H1 (cell line): ENCODE results near the gene TCERG1. TPM values are rescaled to one million over a fixed set of nuclear protein-coding genes. Genes with fewer than 3 reads are reported as not detected.

ENCODE experiments used
- CTCF ChIA-PET: fragments of 300-600 bp; sonication (Branson Sonifier 250); formaldehyde crosslinking; loops from one replicate; lab custom pipeline; 2021; ENCODE audit not compliant: partially characterized antibody; lab: Charles Lee
- POLR2A ChIA-PET: fragments of 300-600 bp; sonication (Branson Sonifier 250); formaldehyde crosslinking; loops from one replicate; lab custom pipeline; 2021; ENCODE audit warnings: inconsistent platforms; ENCODE audit not compliant: partially characterized antibody; lab: Charles Lee
- DNase-seq, 2 experiments: peaks; one replicate each; pipeline versions ENCODE4 v3.0.0 to v3.0.0-alpha.2; 2010 to 2022; ENCODE audit warnings: low spot score in 2 of 2, low read depth in 1 of 2, mixed read lengths in 1 of 2
- FAIRE-seq: peaks from 2 replicates; lab custom pipeline; 2011; peaks lifted over from hg19 to GRCh38; lab: Jason Lieb, UNC
- H2AFZ ChIP-seq: 2 replicates; pipeline ENCODE4 v1.8.1; 2012; ENCODE audit warnings: low read length, inconsistent platforms
- H2AK5ac ChIP-seq: 2 replicates; pipeline ENCODE4 v1.6.1; 2013; ENCODE audit warnings: low read depth, low read length
- H2BK120ac ChIP-seq: replicated peaks from 2 replicates; pipeline ENCODE3; 2013; ENCODE audit warnings: low read depth, low read length, inconsistent platforms
- H2BK12ac ChIP-seq: 2 replicates; pipeline ENCODE4 v1.6.1; 2013; ENCODE audit warnings: low read depth, low read length
- H2BK15ac ChIP-seq: 2 replicates; pipeline ENCODE4 v1.6.1; 2013; ENCODE audit warnings: low read length
- H2BK20ac ChIP-seq: 2 replicates; pipeline ENCODE4 v1.6.1; 2013; ENCODE audit warnings: low read length
- H2BK5ac ChIP-seq: 2 replicates; pipeline ENCODE4 v1.6.1; 2013; ENCODE audit warnings: low read depth, low read length
- H3K14ac ChIP-seq: 2 replicates; pipeline ENCODE4 v1.6.1; 2013; ENCODE audit warnings: inconsistent platforms; ENCODE audit not compliant: insufficient read length
- H3K18ac ChIP-seq: 2 replicates; pipeline ENCODE4 v1.6.1; 2013; ENCODE audit warnings: low read length; ENCODE audit errors: extremely low read depth
- H3K23ac ChIP-seq: 2 replicates; pipeline ENCODE4 v1.6.1; 2013; ENCODE audit warnings: inconsistent platforms; ENCODE audit not compliant: insufficient read length
- H3K23me2 ChIP-seq: 2 replicates; pipeline ENCODE4 v1.6.1; 2013; ENCODE audit warnings: low read depth, low read length
- H3K27ac ChIP-seq: 2 replicates; pipeline ENCODE4 v1.6.1; 2011; ENCODE audit warnings: low read depth, low read length, inconsistent platforms
- H3K27me3 ChIP-seq, 4 experiments: replicated peaks in 1 of 4; 1 replicate in 1 of 4; 2 replicates in 3 of 4; pipeline versions ENCODE4 v1.6.1 to v1.8.1; 2011 to 2013; ENCODE audit warnings: low read length in 3 of 4, mild to moderate bottlenecking in 3 of 4, inconsistent platforms in 2 of 4, mixed read lengths in 2 of 4, moderate library complexity in 1 of 4; ENCODE audit not compliant: control insufficient read depth in 3 of 4, insufficient read depth in 3 of 4; ENCODE audit errors: extremely low read depth in 1 of 4
- H3K36me3 ChIP-seq, 4 experiments: 2 replicates each; pipeline versions ENCODE4 v1.6.1 to v1.8.1; 2011 to 2013; ENCODE audit warnings: mild to moderate bottlenecking in 4 of 4, low read length in 3 of 4, moderate library complexity in 2 of 4, control low read depth in 1 of 4, inconsistent platforms in 1 of 4; ENCODE audit not compliant: insufficient read depth in 4 of 4, control insufficient read depth in 2 of 4
- H3K4ac ChIP-seq: replicated peaks from 2 replicates; pipeline ENCODE3; 2013; ENCODE audit warnings: low read length, low read depth, mixed read lengths, inconsistent platforms; ENCODE audit not compliant: insufficient read length
- H3K4me1 ChIP-seq, 4 experiments: replicated peaks in 1 of 4; 1 replicate in 1 of 4; 2 replicates in 3 of 4; pipeline versions ENCODE4 v1.6.1 to v1.8.1; 2011 to 2013; ENCODE audit warnings: low read length in 3 of 4, inconsistent platforms in 2 of 4, mixed read lengths in 1 of 4; ENCODE audit not compliant: insufficient read depth in 4 of 4, control insufficient read depth in 3 of 4
- H3K4me2 ChIP-seq, 2 experiments: 2 replicates each; pipeline versions ENCODE4 v1.6.1 to v1.8.1; 2011 to 2013; ENCODE audit warnings: low read depth in 2 of 2, low read length in 2 of 2, control low read depth in 1 of 2, inconsistent platforms in 1 of 2, mild to moderate bottlenecking in 1 of 2; ENCODE audit not compliant: insufficient read depth in 1 of 2
- H3K4me3 ChIP-seq, 4 experiments: fragments of 200-600, 300-600 bp in 1 of 4; sonication (generic), shearing (Covaris generic), sonication (Bioruptor Twin) in 1 of 4; 2 replicates each; pipeline versions ENCODE4 v1.5.1 to v1.8.1; 2011 to 2016; ENCODE audit warnings: low read length in 4 of 4, low read depth in 3 of 4, control low read depth in 2 of 4, inconsistent platforms in 2 of 4, mild to moderate bottlenecking in 2 of 4, mixed read lengths in 1 of 4, moderate library complexity in 1 of 4; ENCODE audit not compliant: insufficient read depth in 2 of 4; ENCODE audit errors: extremely low read depth in 1 of 4
- H3K56ac ChIP-seq: replicated peaks from 2 replicates; pipeline ENCODE3; 2013; ENCODE audit warnings: low read depth, mild to moderate bottlenecking, mixed read lengths, low read length, inconsistent platforms; ENCODE audit not compliant: insufficient read length
- H3K79me1 ChIP-seq: 2 replicates; pipeline ENCODE4 v1.6.1; 2013; ENCODE audit warnings: low read depth, low read length, control low read depth
- H3K79me2 ChIP-seq, 2 experiments: 2 replicates each; pipeline versions ENCODE4 v1.6.1 to v1.8.1; 2012 to 2013; ENCODE audit warnings: low read length in 2 of 2, mild to moderate bottlenecking in 2 of 2, inconsistent platforms in 1 of 2; ENCODE audit not compliant: insufficient read depth in 2 of 2, control insufficient read depth in 1 of 2
- H3K9ac ChIP-seq, 4 experiments: replicated peaks in 1 of 4; 1 replicate in 1 of 4; 2 replicates in 3 of 4; pipeline versions ENCODE4 v1.6.1 to v1.8.1; 2011 to 2013; ENCODE audit warnings: low read depth in 3 of 4, low read length in 3 of 4, control low read depth in 2 of 4, mild to moderate bottlenecking in 2 of 4, moderate library complexity in 2 of 4, inconsistent platforms in 1 of 4; ENCODE audit errors: extremely low read depth in 1 of 4
- H3K9me3 ChIP-seq, 2 experiments: 2 replicates each; pipeline versions ENCODE4 v1.6.1 to v1.8.1; 2012 to 2013; ENCODE audit warnings: mild to moderate bottlenecking in 2 of 2, moderate library complexity in 2 of 2, control low read depth in 1 of 2, inconsistent platforms in 1 of 2, low read depth in 1 of 2, low read length in 1 of 2, mixed read lengths in 1 of 2; ENCODE audit not compliant: insufficient read depth in 2 of 2
- H4K20me1 ChIP-seq, 2 experiments: replicated peaks in 1 of 2; 2 replicates each; pipeline versions ENCODE3 to v1.8.1; 2011 to 2013; ENCODE audit warnings: inconsistent platforms in 2 of 2, low read length in 2 of 2, mild to moderate bottlenecking in 1 of 2; ENCODE audit not compliant: insufficient read depth in 2 of 2, control insufficient read depth in 1 of 2
- H4K5ac ChIP-seq: 2 replicates; pipeline ENCODE4 v1.6.1; 2013; ENCODE audit warnings: low read length, low read depth, mixed read lengths, inconsistent platforms; ENCODE audit not compliant: insufficient read length
- H4K8ac ChIP-seq: 2 replicates; pipeline ENCODE4 v1.8.0; 2013; ENCODE audit warnings: mild to moderate bottlenecking, moderate library complexity, low read length, inconsistent platforms; ENCODE audit not compliant: insufficient read depth; ENCODE audit errors: extremely low read depth
- H4K91ac ChIP-seq: replicated peaks from 2 replicates; pipeline ENCODE3; 2013; ENCODE audit warnings: low read length, mixed read lengths, inconsistent platforms; ENCODE audit not compliant: insufficient read length
- ASH2L ChIP-seq: fragments of 200-600, 300-600 bp; sonication (generic); IDR thresholded peaks from one replicate; pipeline ENCODE4 v1.7.1; 2017; ENCODE audit warnings: low read length
- BRCA1 ChIP-seq: IDR thresholded peaks from 2 replicates; pipeline ENCODE4 v1.6.1; 2012; ENCODE audit warnings: low read depth, low read length, improper control_type of control experiment
- CBX5 ChIP-seq: fragments of 300-800, 300-1000 bp; sonication (generic); IDR thresholded peaks from 2 replicates; pipeline ENCODE4 v1.7.1; 2016; ENCODE audit warnings: antibody characterized with exemption, low read length, low read depth
- CTCF ChIP-seq, 3 experiments: IDR thresholded peaks; 1 replicate in 2 of 3; 2 replicates in 1 of 3; pipeline versions ENCODE4 v1.5.1 to v1.6.1; 2011; ENCODE audit warnings: low read length in 3 of 3, mild to moderate bottlenecking in 3 of 3, inconsistent platforms in 2 of 3, low read depth in 1 of 3, moderate library complexity in 1 of 3; ENCODE audit not compliant: insufficient read depth in 1 of 3; ENCODE audit errors: control extremely low read depth in 1 of 3
- E2F6 ChIP-seq: IDR thresholded peaks from 2 replicates; pipeline ENCODE4 v1.6.1; 2012; ENCODE audit warnings: inconsistent platforms
- GABPA ChIP-seq: IDR thresholded peaks from 2 replicates; pipeline ENCODE4 v1.6.1; 2011; ENCODE audit warnings: mild to moderate bottlenecking, low read length, moderate library complexity, borderline replicate concordance; ENCODE audit not compliant: insufficient read depth
- NANOG ChIP-seq: IDR thresholded peaks from 2 replicates; pipeline ENCODE4 v1.6.1; 2011; ENCODE audit warnings: low read length, low read depth, mild to moderate bottlenecking, inconsistent platforms; ENCODE audit not compliant: insufficient read depth, poor library complexity, severe bottlenecking
- SP1 ChIP-seq: IDR thresholded peaks from 2 replicates; pipeline ENCODE4 v1.6.1; 2011; ENCODE audit warnings: low read depth, low read length
- TAF1 ChIP-seq: IDR thresholded peaks from 2 replicates; pipeline ENCODE4 v1.6.1; 2011; ENCODE audit warnings: mild to moderate bottlenecking, low read depth, low read length
- TEAD4 ChIP-seq: IDR thresholded peaks from 2 replicates; pipeline ENCODE4 v1.6.1; 2012; ENCODE audit warnings: low read depth, low read length, inconsistent platforms, mixed read lengths
- YY1 ChIP-seq: IDR thresholded peaks from 2 replicates; pipeline ENCODE4 v1.6.1; 2011; ENCODE audit warnings: low read depth, mild to moderate bottlenecking, low read length
- WGBS, 2 experiments: shearing (Covaris generic) in 1 of 2; methylation state at CpG; one replicate each; pipeline versions ENCODE4 v1.1.6 to v1.1.7; 2013 to 2015; ENCODE audit warnings: low lambda C conversion rate in 2 of 2, mixed read lengths in 2 of 2, inconsistent platforms in 1 of 2, low coverage in 1 of 2, missing lambda C conversion rate in 1 of 2; ENCODE audit not compliant: insufficient replicate concordance in 2 of 2, insufficient coverage in 1 of 2, insufficient read length in 1 of 2; ENCODE audit errors: extremely low coverage in 1 of 2, missing lambda C conversion rate in 1 of 2; 5-methylcytosine and 5-hydroxymethylcytosine counted together
- polyA plus RNA-seq, 7 experiments: library from polyadenylated mRNA; depleted of rRNA in 3 of 7; stranded (reverse) in 5 of 7; unstranded in 2 of 7; fragments of >200 nt in 5 of 7; fragments of 200-250 nt in 2 of 7; gene quantifications; 1 replicate in 5 of 7; 2 replicates in 1 of 7; 4 replicates in 1 of 7; pipeline versions ENCODE4 v1.2.1 to v1.2.3, GENCODE V29; 2011 to 2013; ENCODE audit warnings: missing spikeins in 2 of 7, mixed read lengths in 2 of 7
- total RNA-seq: library from RNA; stranded (reverse); fragmentation: NEBNext Ultra II Directional; extraction: Animal tissue kit (Norgen Biotek cat#: 25700); gene quantifications from 2 replicates; pipeline ENCODE4 v1.2.1, GENCODE V29; 2021

Gene TCERG1
- total and polyA plus RNA-seq, 2 of the 8 experiments (the other 6 are each of a cell fraction or from before 2014, with no cell fraction given): 105 to 122 TPM

GRCh38 chr5:146533882-146534281 lies 86.7 kb downstream of the TCERG1 start:
- CTCF ChIA-PET: interaction anchor here (0.5 to 6.5 kb wide), 40 partner anchors 8 to 849 kb away, joined by 3 to 87 read pairs (median 4); partner anchors contain the start of gene GPR151
- H3K14ac ChIP-seq: no peak overlapping the region
- WGBS, 2 experiments: no CpG with 5 or more reads among the region's 1 CpG
- H3K79me2 ChIP-seq: no peaks in the 10 kb centered on the region
- no peak overlapping the region for H3K23ac ChIP-seq
- TF ChIP-seq E2F6: no peak
- TF ChIP-seq BRCA1: no peak
- TF ChIP-seq CBX5: no peak
- no peak for TF ChIP-seq NANOG
- no peak for TF ChIP-seq GABPA
- TF ChIP-seq YY1: no peak
- TF ChIP-seq TEAD4: no peak
- no peak for TF ChIP-seq TAF1
- TF ChIP-seq SP1: no peak
- TF ChIP-seq CTCF (IDR thresholded peaks at IDR 0.05; ENCODE audit: control extremely low read depth in 1 of 3, insufficient read depth in 1 of 3, low read depth in 1 of 3, low read length in 3 of 3): no peak
- TF ChIP-seq ASH2L: no peak
- H3K18ac ChIP-seq: no peak overlapping the region
- H3K23me2 ChIP-seq: no peaks in the 10 kb centered on the region
- no peaks in the 10 kb centered on the region for H3K36me3 ChIP-seq
- H3K9ac ChIP-seq: no peak overlapping the region
- no peaks in the 10 kb centered on the region for H3K27me3 ChIP-seq
- DNase-seq: no peak
- FAIRE-seq: no peak
- no peak overlapping the region for H3K56ac ChIP-seq
- H3K9me3 ChIP-seq: no peaks in the 10 kb centered on the region
- no peak overlapping the region for H2AFZ ChIP-seq
- no peak overlapping the region for H2AK5ac ChIP-seq
- no peak overlapping the region for H2BK12ac ChIP-seq
- H2BK20ac ChIP-seq: no peak overlapping the region
- no peak overlapping the region for H3K27ac ChIP-seq
- H4K20me1 ChIP-seq: no peaks in the 10 kb centered on the region
- no peak overlapping the region for H3K4ac ChIP-seq
- H3K4me3 ChIP-seq: no peak overlapping the region
- H2BK15ac ChIP-seq: no peak overlapping the region
- H4K8ac ChIP-seq: no peak overlapping the region
- no peak overlapping the region for H4K5ac ChIP-seq
- H3K4me2 ChIP-seq: no peak overlapping the region; a peak in 1 of 4 replicates
- peak overlapping the region; percentile 64 for H2BK120ac ChIP-seq
- POLR2A ChIA-PET: interaction anchor here (0.7 to 1.1 kb wide), 3 partner anchors 453 to 920 kb away, joined by 3 read pairs; no protein-coding TSS in a partner anchor
- H2BK5ac ChIP-seq: no peak overlapping the region; the same call in 1 of the 2 replicates
- peaks cover 0 to 7% (median 3%) of the 10 kb centered on the region in 4 experiments; a peak in 4 of 7 replicates for H3K4me1 ChIP-seq
- H4K91ac ChIP-seq: no peak overlapping the region
- H3K79me1 ChIP-seq: no peaks in the 10 kb centered on the region
